ENCODE data around the gene ABHD17C. TPM values are rescaled to one million over a fixed set of nuclear protein-coding genes. Genes with fewer than 3 reads are reported as not detected.
A peak's percentile ranks its signal among the peaks of the same experiment; 100 is the strongest.

The ABHD17C gene
- total RNA-seq, 1 donor from 2014 or later = 28.2 TPM

DNA sequence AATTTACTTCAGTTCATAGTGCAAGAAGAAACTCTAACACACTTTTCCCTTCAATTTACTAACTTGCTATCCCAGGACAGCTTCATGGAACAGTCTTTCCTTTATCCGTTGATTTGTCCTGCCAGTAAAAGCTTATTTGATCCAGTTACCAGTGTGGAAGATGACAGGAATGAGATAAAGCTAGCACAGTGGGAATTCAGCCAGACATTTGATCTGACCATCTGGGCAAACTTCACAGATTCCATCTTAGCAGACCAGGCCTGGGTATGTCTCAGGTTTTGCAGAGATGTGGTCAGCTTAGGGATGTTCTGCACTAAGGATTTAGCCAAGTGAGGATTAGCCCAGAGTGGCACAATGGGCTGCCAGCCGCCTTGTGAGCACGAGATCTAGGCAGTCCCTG lies 103.8 kb downstream of the ABHD17C start:
- no peaks in the 10 kb centered on the region for H3K27me3 ChIP-seq (ENCODE audit: low read depth)
- no peak for ATAC-seq
- no peaks in the 10 kb centered on the region for H3K36me3 ChIP-seq
- H3K4me1 ChIP-seq = no peaks in the 10 kb centered on the region
- intact Hi-C loops (cut with DNase I) = no loop called here
- no peak for DNase-seq
- H3K9me3 ChIP-seq = no peaks in the 10 kb centered on the region
- H3K4me3 ChIP-seq = no peak overlapping the region
- no peak overlapping the region for H3K27ac ChIP-seq
- no peak for TF ChIP-seq CTCF (IDR thresholded peaks at IDR 0.05)

GRCh38 chr15:80800067-80800466 lies 105.0 kb downstream of the ABHD17C start:
- ATAC-seq = no peak
- no peak for TF ChIP-seq CTCF (IDR thresholded peaks at IDR 0.05)
- intact Hi-C loops (cut with DNase I) = no loop called here

DNA sequence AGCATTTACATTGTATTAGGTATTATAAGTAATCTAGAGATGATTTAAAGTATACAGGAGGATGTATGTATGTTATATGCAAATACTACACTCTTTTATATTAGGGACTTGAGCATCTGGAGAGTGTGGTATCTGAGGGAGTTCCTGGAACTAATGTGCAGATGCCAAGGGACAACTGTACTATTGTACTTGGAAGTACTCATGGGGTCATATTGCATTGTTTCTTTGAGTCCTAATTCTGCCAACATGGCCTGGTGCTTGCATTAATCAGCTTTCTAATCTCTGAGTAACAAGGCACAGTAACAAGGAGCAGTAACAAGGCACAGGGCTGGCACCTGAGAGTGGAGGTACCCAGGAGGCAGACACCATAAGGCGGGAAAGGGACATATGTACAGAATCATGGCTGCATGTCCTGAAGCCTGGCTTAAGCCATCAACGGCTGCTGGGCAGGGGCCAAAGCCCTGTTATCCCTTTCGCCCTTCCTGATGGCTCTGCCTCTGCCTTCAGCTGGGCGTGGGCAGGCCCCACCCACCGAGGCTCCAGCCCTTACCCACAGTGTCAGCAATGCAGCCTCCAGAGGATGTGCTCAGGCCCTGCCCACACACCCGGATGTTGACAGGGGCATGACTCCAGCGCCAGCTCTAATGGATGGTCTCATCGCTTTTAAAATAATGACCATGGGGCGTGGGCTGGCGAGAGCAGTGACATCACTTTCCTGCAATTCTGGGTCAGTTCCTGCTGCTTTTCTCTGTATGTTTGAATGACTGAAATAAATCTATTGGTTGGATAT lies 107.0 kb downstream of the ABHD17C start:
- DNase-seq (no peak), ATAC-seq (peak; percentile 55 to 72)
- Histone ChIP-seq H3K4me1 (no peaks in the 10 kb centered on the region), H3K4me3 (no peak overlapping the region), H3K27ac (no peak overlapping the region), H3K27me3 (ENCODE audit: low read depth) (no peaks in the 10 kb centered on the region), H3K36me3 (no peaks in the 10 kb centered on the region), H3K9me3 (no peaks in the 10 kb centered on the region)
- TF ChIP-seq CTCF (IDR thresholded peaks at IDR 0.05) = no peak
- intact Hi-C loops (cut with DNase I) = no loop called here

More at GRCh38 chr15:80800067-80800466, 105.0 kb downstream of the ABHD17C start:
- H3K4me1 ChIP-seq = no peaks in the 10 kb centered on the region
- H3K36me3 ChIP-seq = no peaks in the 10 kb centered on the region
- H3K4me3 ChIP-seq = no peak overlapping the region
- no peak for DNase-seq
- no peak overlapping the region for H3K27ac ChIP-seq
- no peaks in the 10 kb centered on the region for H3K9me3 ChIP-seq
- H3K27me3 ChIP-seq (ENCODE audit: low read depth) = no peaks in the 10 kb centered on the region

DNA sequence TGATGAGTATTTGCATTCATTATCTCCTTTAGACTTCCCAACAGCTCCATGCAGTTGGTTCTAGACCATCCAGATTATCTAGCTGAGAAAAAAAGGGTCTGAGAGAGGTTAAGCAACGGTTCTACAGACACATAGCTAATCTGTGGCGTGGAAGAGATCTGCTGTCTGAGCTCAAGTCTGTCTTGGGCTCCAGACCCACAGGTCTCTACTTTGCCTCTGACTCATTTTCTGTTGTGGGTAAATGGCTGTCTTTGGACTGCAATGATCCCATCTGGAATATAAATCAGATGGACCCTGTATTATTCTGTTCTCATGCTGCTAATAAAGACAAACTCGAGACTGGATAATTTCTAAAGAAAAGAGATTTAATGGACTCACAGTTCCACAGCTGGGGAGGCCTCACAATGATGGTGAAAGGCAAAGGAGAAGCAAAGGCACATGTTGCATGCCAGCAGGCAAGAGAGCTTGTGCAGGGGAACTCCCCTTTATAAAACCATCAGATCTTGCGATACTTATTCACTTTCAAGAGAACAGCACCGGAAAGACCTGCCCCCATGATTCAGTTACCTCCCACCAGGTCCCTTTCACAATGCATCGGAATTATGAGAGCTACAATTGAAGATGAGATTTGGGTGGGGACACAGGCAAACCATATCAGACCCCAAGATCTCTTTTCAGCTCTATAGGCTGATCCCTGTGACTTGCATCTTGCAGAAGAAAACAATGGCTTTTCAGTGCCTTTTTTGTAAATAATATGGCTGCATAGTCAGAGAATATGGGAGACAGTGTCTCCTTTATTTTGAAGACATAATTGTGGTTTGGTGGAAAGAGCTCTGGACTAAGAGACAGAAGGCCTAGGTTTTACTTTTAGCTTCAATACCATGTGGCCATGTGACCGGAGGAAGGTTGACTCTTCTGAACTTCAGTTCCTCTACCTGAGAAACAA lies 108.7 kb downstream of the ABHD17C start:
- Histone ChIP-seq H3K4me3 (no peak overlapping the region), H3K36me3 (no peaks in the 10 kb centered on the region), H3K27me3 (ENCODE audit: low read depth) (no peaks in the 10 kb centered on the region), H3K9me3 (no peaks in the 10 kb centered on the region), H3K4me1 (no peaks in the 10 kb centered on the region), H3K27ac (no peak overlapping the region)
- intact Hi-C loops (cut with DNase I) = no loop called here
- no peak for TF ChIP-seq CTCF (IDR thresholded peaks at IDR 0.05)
- ATAC-seq (no peak), DNase-seq (no peak)

DNA sequence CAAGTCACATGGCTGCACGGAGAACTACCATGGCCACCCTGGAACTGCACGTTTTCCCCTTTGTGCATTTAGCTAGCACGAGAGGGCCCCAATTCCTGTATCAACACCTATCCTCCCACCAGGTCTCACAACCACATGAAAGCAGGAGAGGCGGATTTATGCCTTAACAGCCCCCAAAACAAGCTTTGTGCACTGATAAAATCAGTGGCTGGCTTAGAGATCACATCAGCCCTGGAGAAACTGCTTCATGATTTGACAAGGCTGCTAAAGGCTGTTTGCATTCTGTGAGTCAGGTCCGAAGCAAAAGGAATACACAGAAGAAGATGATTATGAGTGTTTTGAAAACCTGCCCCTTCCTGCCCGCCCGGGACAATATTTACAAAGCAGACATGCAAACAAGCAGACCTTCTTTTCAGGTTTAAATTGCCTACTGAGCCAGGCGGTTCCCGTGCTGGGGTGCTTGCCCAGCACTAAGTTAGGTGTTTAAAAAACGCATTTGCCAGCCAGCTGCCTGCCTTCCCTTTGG lies 109.9 kb downstream of the ABHD17C start:
- Histone ChIP-seq H3K36me3 (no peaks in the 10 kb centered on the region), H3K9me3 (no peaks in the 10 kb centered on the region), H3K27me3 (ENCODE audit: low read depth) (no peaks in the 10 kb centered on the region), H3K27ac (no peak overlapping the region), H3K4me1 (no peaks in the 10 kb centered on the region), H3K4me3 (no peak overlapping the region)
- TF ChIP-seq CTCF (IDR thresholded peaks at IDR 0.05) = no peak
- intact Hi-C loops (cut with DNase I) = no loop called here
- ATAC-seq (no peak), DNase-seq (no peak)

Other genes starting within 250 kb of the ABHD17C start
- gene CEMIP, start 84.1 kb downstream of the ABHD17C start, total RNA-seq = 7.3 TPM

Measured in lower lobe of right lung (tissue), 2 donors.